ENCODE data around the gene KCNIP4. TPM values are rescaled to one million over a fixed set of nuclear protein-coding genes. Genes with fewer than 3 reads are reported as not detected.

The KCNIP4 gene
- total and polyA plus RNA-seq, 2 of the 4 experiments (the other 2 are of a cell fraction), result not detected

- WGBS, 2 experiments (ENCODE audit: extremely low coverage in 2 of 2, insufficient read length in 1 of 2), result 40% methylated on average over 1 of the region's 4 CpGs; no CpG with 5 or more reads in 1 of the 2 experiments
- Histone ChIP-seq H3K4ac (ENCODE audit: low read depth, low read length) (no peak overlapping the region), H2BK120ac (ENCODE audit: low read depth, low read length) (no peak overlapping the region), H3K9ac (ENCODE audit: low read depth, low read length) (no peak overlapping the region), H2AK5ac (ENCODE audit: low read depth, low read length) (no peak overlapping the region), H2AK9ac (replicated peaks; ENCODE audit: low read depth, low read length, poor library complexity) (no peak overlapping the region), H3K79me1 (ENCODE audit: low read depth in 1 of 2, low read length in 2 of 2) (no peaks in the 10 kb centered on the region), H3K9me1 (ENCODE audit: insufficient read depth, low read length) (no peaks in the 10 kb centered on the region), H3K27ac (ENCODE audit: insufficient read depth, low read length) (no peak overlapping the region), H3K4me1 (ENCODE audit: control insufficient read depth, insufficient read depth, low read length) (no peaks in the 10 kb centered on the region), H3K14ac (replicated peaks; ENCODE audit: low read depth, low read length) (no peak overlapping the region), H4K5ac (ENCODE audit: low read depth, low read length) (no peak overlapping the region), H2BK15ac (ENCODE audit: low read depth, low read length) (no peak overlapping the region), H4K91ac (ENCODE audit: insufficient read depth, low read depth, low read length) (no peak overlapping the region), H2BK20ac (ENCODE audit: low read depth, low read length) (no peak overlapping the region), H4K20me1 (ENCODE audit: insufficient read depth, low read length) (no peaks in the 10 kb centered on the region), H3K9me3 (ENCODE audit: control insufficient read depth, insufficient read depth, low read length) (no peaks in the 10 kb centered on the region), H2AFZ (replicated peaks; ENCODE audit: low read length, poor library complexity) (no peak overlapping the region), H2BK5ac (ENCODE audit: low read depth, low read length, poor library complexity, severe bottlenecking) (no peak overlapping the region), H3K56ac (ENCODE audit: extremely low read depth, insufficient read depth, low read length) (no peak overlapping the region), H3K4me3 (ENCODE audit: insufficient read depth, low read depth, low read length) (no peak overlapping the region), H4K8ac (ENCODE audit: low read depth in 2 of 2, low read length in 2 of 2) (no peak overlapping the region), H3K4me2 (ENCODE audit: low read depth, low read length) (no peak overlapping the region), H3K23ac (ENCODE audit: low read depth, low read length) (no peak overlapping the region), H3K36me3 (ENCODE audit: control insufficient read depth, insufficient read depth, low read length) (no peaks in the 10 kb centered on the region), H3K18ac (ENCODE audit: low read depth, low read length) (no peak overlapping the region), H3K27me3 (ENCODE audit: control insufficient read depth, insufficient read depth, low read length) (no peaks in the 10 kb centered on the region)
- dilution Hi-C loops (cut with HindIII; ENCODE audit: low sequenced_read_pairs, unreplicated experiment) (no loop called here), intact Hi-C loops (cut with micrococcal nuclease) (no loop called here), in situ Hi-C loops (cut with MboI; ENCODE audit: low sequenced_read_pairs) (no loop called here)
- BruUV-seq (replicated peaks), result no TSS peak
- ATAC-seq (ENCODE audit: low read depth), result no peak
- ChIA-PET POLR2A (ENCODE audit: unreplicated experiment) (no interaction called here), CTCF (no interaction called here)
- TF ChIP-seq CHD1 (IDR thresholded peaks at IDR 0.05; ENCODE audit: low read depth, low read length), result no peak
- TF ChIP-seq USF2 (IDR thresholded peaks at IDR 0.05; ENCODE audit: low read depth, low read length), result no peak
- no peak for TF ChIP-seq NFE2L2 (IDR thresholded peaks at IDR 0.05; ENCODE audit: low read depth, low read length)
- TF ChIP-seq MAFK (IDR thresholded peaks at IDR 0.05; ENCODE audit: low read depth, low read length), result no peak
- TF ChIP-seq ELK1 (IDR thresholded peaks at IDR 0.05; ENCODE audit: borderline replicate concordance, low read depth, low read length), result no peak
- no peak for TF ChIP-seq SMC3 (IDR thresholded peaks at IDR 0.05; ENCODE audit: low read depth, low read length)
- no peak for TF ChIP-seq CTCF (conservative IDR thresholded peaks at IDR 0.05; ENCODE audit: low read depth, low read length)
- no peak for TF ChIP-seq RCOR1 (IDR thresholded peaks at IDR 0.05; ENCODE audit: insufficient replicate concordance, low read length)
- no peak for TF ChIP-seq MAZ (IDR thresholded peaks at IDR 0.05; ENCODE audit: borderline replicate concordance, low read depth, low read length)
- no peak for TF ChIP-seq CEBPB (IDR thresholded peaks at IDR 0.05; ENCODE audit: low read depth, low read length)
- no peak for TF ChIP-seq RFX5 (IDR thresholded peaks at IDR 0.05; ENCODE audit: low read depth, low read length)
- no peak for TF ChIP-seq FOS (IDR thresholded peaks at IDR 0.05; ENCODE audit: low read depth, low read length)
- TF ChIP-seq POLR2A (IDR thresholded peaks at IDR 0.05; ENCODE audit: low read depth, low read length), result no peak
- no peak for TF ChIP-seq RAD21 (IDR thresholded peaks at IDR 0.05; ENCODE audit: low read length)
- no peak for TF ChIP-seq BHLHE40 (IDR thresholded peaks at IDR 0.05; ENCODE audit: low read depth, low read length)
- no peak for DNase-seq
Observed at GRCh38 chr4:20809812-20810211, 1138.8 kb downstream of the KCNIP4 start.
